ENCODE data around the gene SVOPL. TPM values are rescaled to one million over a fixed set of nuclear protein-coding genes. Genes with fewer than 3 reads are reported as not detected.

SVOPL gene
- total and polyA plus RNA-seq, 2 donors (not counting 3 experiments of a cell fraction or from before 2014, with no cell fraction given), result not detected

- FAIRE-seq, result no peak
- CTCF ChIA-PET, result interaction anchor here (1.1 kb wide), 1 partner anchor 93 kb away, joined by 4 read pairs; no protein-coding TSS in a partner anchor
- no peak overlapping the region for H3K4me3 ChIP-seq (replicated peaks in 1 of 3; ENCODE audit: insufficient read depth in 1 of 3, low read depth in 1 of 3, low read length in 3 of 3)
Measured at GRCh38 chr7:138645284-138645683, 55.9 kb downstream of the SVOPL start.

More at GRCh38 chr7:138645284-138645683, 55.9 kb downstream of the SVOPL start:
- BruUV-seq (replicated peaks), result no TSS peak
- H3K36me3 ChIP-seq (ENCODE audit: control insufficient read depth in 2 of 2, extremely low read depth in 1 of 2, insufficient read depth in 2 of 2, low read length in 2 of 2), result no peaks in the 10 kb centered on the region
- no peaks in the 10 kb centered on the region for H3K9me1 ChIP-seq (replicated peaks; ENCODE audit: control insufficient read depth, extremely low read depth, insufficient read depth, low read length)
- no peak overlapping the region for H3K4me2 ChIP-seq (ENCODE audit: insufficient read depth, low read length)
- H2AFZ ChIP-seq (ENCODE audit: low read depth, low read length), result no peak overlapping the region
- DNase-seq (ENCODE audit: low read depth, low spot score), result no peak
- no peaks in the 10 kb centered on the region for H3K27me3 ChIP-seq (ENCODE audit: control insufficient read depth in 2 of 2, insufficient read depth in 2 of 2, low read length in 2 of 2)
- H3K27ac ChIP-seq (ENCODE audit: insufficient read depth, low read depth, low read length), result no peak overlapping the region
- H3K9ac ChIP-seq (replicated peaks; ENCODE audit: extremely low read depth, insufficient read depth, low read length), result no peak overlapping the region
- H3K4me1 ChIP-seq (ENCODE audit: control insufficient read depth, extremely low read depth, insufficient read depth, low read length), result no peaks in the 10 kb centered on the region
- TF ChIP-seq EZH2 (IDR thresholded peaks at IDR 0.05; ENCODE audit: borderline replicate concordance, low read depth, low read length, severe bottlenecking), result no peak
- no peak for TF ChIP-seq POLR2A (IDR thresholded peaks at IDR 0.05; ENCODE audit: low read depth, low read length)
- no peak for TF ChIP-seq MYC (IDR thresholded peaks at IDR 0.05; ENCODE audit: low read depth, low read length)
- TF ChIP-seq FOS (IDR thresholded peaks at IDR 0.05; ENCODE audit: borderline replicate concordance, insufficient read depth, low read length), result no peak
- no peak for TF ChIP-seq GATA2 (IDR thresholded peaks at IDR 0.05; ENCODE audit: insufficient read depth, insufficient read length, low read depth, low read length)
- no peak for TF ChIP-seq JUN (IDR thresholded peaks at IDR 0.05; ENCODE audit: borderline replicate concordance, insufficient read depth, insufficient read length, low read depth)
- no peak for TF ChIP-seq MAX (IDR thresholded peaks at IDR 0.05; ENCODE audit: insufficient read depth, insufficient read length)
- TF ChIP-seq CTCF (IDR thresholded peaks at IDR 0.05; ENCODE audit: extremely low read depth in 1 of 2, insufficient read depth in 1 of 2, low read depth in 1 of 2, low read length in 2 of 2), result no peak
- TF ChIP-seq POLR2AphosphoS5 (IDR thresholded peaks at IDR 0.05; ENCODE audit: insufficient read depth, low read depth, low read length), result no peak
- H3K9me3 ChIP-seq (replicated peaks; ENCODE audit: control insufficient read depth, insufficient read depth, low read length), result no peaks in the 10 kb centered on the region
- no peaks in the 10 kb centered on the region for H4K20me1 ChIP-seq (replicated peaks; ENCODE audit: control insufficient read depth, extremely low read depth, insufficient read depth, low read length)
- dilution Hi-C loops (cut with MboI; ENCODE audit: extremely low pct_ligation_motif_present, low sequenced_read_pairs), result no loop called here
- intact Hi-C loops (cut with micrococcal nuclease), result no loop called here
- POLR2A ChIA-PET, result no interaction called here
- no peaks in the 10 kb centered on the region for H3K79me2 ChIP-seq (ENCODE audit: control insufficient read depth, insufficient read depth, low read length)
